AG09319 (cell line): ENCODE data around the gene GSG1L2.

Experiments used
- DNase-seq: peaks from one replicate; pipeline ENCODE4 v3.0.0-alpha.2; 2010; ENCODE audit warnings: low read depth; ENCODE audit errors: extremely low read depth
- TF ChIP-seq, protein P1 (sequence below): IDR thresholded peaks from 2 replicates; pipeline ENCODE4 v1.5.1; 2011; ENCODE audit warnings: low read depth, mild to moderate bottlenecking, inconsistent platforms, low read length, moderate library complexity

Gene GSG1L2

DNA sequence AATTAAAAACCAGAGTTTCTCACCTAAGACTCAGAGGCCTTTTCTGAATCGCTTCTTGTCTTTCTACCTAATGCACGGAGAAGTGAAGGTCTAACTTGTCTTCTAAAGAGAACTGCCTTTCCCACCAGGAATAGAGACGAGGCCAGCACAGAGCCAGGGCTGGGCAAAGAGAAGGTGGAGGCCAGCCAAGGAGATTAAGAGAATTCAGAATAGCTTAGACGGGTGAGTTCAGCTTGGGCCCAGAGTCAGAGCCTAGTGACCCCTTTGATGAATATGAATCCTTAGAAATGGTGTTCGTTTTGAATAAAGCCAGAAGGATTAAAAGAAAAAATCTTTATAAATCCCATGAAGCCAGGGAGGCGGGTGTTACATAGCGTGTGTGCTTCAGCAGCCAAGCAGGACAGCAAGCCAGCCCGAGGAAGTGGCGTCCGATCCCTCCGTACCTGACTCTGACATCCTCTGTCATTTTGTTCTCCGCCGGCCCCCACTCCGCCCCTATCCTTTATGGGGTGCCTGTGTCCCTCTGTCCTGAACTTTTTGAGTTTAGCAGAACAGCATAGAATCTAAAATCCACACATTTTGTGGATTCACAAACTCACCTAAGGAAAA, 7.4 kb downstream of the GSG1L2 start:
- TF ChIP-seq, protein P1, sequence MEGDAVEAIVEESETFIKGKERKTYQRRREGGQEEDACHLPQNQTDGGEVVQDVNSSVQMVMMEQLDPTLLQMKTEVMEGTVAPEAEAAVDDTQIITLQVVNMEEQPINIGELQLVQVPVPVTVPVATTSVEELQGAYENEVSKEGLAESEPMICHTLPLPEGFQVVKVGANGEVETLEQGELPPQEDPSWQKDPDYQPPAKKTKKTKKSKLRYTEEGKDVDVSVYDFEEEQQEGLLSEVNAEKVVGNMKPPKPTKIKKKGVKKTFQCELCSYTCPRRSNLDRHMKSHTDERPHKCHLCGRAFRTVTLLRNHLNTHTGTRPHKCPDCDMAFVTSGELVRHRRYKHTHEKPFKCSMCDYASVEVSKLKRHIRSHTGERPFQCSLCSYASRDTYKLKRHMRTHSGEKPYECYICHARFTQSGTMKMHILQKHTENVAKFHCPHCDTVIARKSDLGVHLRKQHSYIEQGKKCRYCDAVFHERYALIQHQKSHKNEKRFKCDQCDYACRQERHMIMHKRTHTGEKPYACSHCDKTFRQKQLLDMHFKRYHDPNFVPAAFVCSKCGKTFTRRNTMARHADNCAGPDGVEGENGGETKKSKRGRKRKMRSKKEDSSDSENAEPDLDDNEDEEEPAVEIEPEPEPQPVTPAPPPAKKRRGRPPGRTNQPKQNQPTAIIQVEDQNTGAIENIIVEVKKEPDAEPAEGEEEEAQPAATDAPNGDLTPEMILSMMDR = no peak
- no peak for DNase-seq

DNA sequence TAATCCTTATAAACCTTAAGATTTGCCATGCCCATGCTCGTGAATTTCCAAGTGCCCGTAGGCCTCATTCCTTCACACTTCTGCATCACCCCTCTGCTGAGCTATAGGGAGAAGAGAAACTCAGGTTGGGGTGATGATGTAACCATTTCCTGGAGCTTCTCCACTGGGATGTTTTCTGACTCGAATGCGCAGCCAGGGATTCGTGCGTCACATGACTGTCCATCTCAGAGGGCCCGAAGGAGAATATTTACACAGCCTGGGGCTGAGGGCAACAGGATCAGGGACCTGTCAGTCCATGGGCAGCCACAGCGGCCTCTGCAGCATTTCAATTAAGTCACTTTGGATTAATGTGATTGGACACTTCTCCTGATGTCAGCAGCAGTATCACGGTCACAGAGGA, 8.7 kb downstream of the GSG1L2 start:
- DNase-seq = no peak
- TF ChIP-seq, protein P1 = no peak

DNA sequence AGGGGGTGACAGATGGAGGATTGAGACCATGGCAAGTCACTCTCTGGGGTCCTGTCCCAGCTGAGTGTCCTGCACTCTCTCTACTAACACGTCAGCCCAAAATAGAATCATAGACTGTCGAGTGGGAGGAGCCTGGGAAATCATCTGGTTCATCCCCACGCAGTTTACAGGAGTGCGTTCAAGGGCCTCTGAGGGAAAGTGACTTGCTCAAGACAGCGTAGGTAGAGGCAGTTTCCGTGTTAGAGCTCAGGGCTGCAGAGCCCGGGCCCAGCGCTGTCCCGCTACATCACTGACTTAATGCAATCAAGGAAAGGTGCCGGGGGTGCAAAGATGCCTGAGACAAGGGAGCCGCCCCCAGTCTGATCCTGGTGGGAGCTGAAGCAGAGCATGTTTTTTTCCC, 10.3 kb downstream of the GSG1L2 start:
- TF ChIP-seq, protein P1 = no peak
- no peak for DNase-seq

DNA sequence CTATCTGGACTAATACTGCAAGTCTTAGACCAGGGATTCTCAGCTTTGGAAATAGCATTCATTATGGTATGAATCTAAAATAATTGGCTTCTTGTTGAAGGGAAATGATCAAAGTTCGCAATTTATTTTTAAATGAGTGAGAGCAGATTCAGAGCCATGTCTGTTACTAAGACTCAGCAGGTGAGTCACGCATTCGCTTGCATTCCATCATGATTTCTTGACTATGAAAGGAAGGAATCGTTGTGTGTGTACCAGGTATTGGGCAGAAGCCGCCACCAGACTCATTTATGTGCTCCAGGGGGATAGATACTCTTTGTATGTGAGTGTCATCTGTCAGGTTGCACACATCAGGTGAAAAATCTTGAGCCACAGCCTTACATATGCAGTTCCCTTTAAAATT, 10.8 kb downstream of the GSG1L2 start:
- TF ChIP-seq, protein P1 = no peak
- DNase-seq = no peak

DNA sequence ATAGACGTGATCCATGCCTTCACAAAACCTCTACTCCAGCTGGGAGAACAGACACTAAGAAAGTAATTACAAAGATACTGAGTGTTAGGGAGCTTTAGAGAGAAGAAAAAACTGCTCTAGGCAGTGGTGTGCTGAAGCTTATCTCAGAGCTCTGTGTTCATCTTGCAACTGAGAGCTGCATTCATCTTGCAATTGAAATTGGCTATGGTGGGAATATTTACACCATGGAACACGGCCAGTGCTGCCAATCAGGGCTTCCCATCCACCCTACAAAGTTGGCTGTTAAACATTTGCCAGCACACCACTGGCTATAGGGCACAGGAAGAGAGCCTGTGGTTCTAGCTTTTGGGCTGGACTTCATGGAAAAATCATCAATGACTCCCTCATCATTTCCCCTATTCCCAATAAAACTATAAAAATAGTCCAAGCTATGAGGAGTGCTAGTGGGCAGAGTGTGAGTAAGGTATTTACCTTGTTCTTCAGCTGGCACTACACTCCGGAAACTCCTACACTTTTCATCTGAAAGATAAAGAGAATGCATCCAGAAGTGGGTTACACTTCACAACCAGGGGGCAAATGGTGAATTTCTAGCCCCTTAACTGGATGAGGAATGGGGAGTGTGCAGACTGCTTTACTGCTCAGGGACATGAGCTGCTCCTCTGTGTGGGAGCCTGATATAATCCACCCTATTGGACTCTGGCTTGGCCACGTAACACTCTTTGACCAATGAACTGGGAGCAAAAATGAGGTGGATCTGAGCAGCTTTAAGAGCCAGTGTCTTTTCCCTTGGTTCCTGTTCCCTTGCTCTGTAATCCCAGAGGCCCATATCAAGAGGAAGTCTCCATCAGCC, 11.6 kb downstream of the GSG1L2 start:
- TF ChIP-seq, protein P1 = no peak
- no peak for DNase-seq

DNA sequence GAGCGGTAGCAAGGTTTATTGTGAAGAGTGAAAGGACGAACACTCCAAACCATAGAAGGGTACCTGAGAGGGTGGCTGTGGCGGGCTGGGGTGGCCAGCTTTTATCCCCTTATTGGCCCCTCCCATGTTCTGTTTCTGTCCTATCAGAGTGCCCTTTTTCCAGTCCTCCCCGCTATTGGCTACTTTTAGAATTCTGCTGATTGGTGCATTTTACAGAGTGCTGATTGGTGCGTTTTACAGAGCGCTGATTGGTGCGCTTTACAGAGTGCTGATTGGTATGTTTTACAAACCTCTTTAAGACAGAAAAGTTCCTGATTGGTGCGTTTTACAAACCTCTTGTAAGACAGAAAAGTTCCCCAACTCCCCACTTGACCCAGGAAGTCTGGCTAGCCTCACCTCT, 12.5 kb downstream of the GSG1L2 start:
- no peak for DNase-seq
- TF ChIP-seq, protein P1 = no peak

DNA sequence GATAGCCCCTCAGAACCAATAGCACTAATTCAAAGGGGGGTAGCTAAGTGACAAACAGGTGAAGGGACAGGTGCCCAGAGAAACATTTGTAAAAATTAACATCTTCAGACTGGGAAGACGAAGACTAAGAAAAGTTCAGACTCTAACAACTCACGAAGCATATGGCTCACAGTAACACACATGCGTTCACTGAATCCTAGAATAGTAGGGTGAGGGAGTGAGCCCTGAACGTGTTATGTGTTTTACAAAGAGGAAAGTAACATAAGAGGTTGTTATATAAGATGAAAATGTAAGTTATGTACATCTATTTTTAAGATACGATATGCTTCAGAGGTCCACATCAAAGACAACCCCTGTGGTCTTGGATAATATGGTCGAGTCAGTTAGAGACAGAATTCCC, 15.2 kb downstream of the GSG1L2 start:
- DNase-seq = no peak

More for the DNA sequence above, 15.2 kb downstream of the GSG1L2 start:
- TF ChIP-seq, protein P1 = no peak
